Lung microvascular endothelial cell (primary cell): Measurements from ENCODE around the gene TUG1. TPM values are rescaled to one million over a fixed set of nuclear protein-coding genes. Genes with fewer than 3 reads are reported as not detected.

Experiments used
- DNase-seq, 2 donors: peaks; one replicate each; pipeline versions ENCODE4 v3.0.0 to v3.0.0-alpha.2; 2010; ENCODE audit warnings: low read depth in 2 of 2
- total RNA-seq: library from RNA; depleted of rRNA; stranded (reverse); fragments of >200 nt; gene quantifications from 2 replicates; pipeline ENCODE4 v1.2.1, GENCODE V29; 2014

The TUG1 gene
- total RNA-seq = 25.5 and 37.3 TPM in 2 replicates

DNA sequence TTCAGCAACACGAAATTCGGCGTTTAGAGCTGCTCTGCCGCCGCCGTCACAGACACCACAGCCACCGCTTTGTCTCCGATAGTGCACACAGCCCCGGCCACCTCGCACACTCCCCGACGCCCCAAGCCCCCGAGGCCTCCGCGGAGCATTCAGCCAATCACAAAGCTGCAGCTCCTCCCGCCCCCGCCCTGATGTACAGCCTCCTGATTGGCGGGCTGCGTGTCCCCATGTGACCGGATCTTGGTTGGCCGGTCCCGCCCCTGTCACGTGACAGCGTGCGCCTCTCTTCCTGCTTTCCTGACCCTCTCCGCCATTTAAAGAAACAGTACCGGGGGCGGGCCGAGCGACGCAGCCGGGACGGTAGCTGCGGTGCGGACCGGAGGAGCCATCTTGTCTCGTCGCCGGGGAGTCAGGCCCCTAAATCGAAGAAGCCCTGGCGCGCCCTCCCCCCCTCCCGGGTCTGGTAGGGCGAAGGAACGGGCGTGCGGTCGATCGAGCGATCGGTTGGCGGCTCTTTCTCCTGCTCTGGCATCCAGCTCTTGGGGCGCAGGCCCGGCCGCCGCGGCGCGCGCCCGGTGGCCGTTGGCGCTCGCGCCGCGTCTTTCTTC lies at the start of gene TUG1:
Gene TUG1, plus strand, starts transcription at position 342 of the 608 bp plus-strand sequence.
- DNase-seq = peak; percentile 99

DNA sequence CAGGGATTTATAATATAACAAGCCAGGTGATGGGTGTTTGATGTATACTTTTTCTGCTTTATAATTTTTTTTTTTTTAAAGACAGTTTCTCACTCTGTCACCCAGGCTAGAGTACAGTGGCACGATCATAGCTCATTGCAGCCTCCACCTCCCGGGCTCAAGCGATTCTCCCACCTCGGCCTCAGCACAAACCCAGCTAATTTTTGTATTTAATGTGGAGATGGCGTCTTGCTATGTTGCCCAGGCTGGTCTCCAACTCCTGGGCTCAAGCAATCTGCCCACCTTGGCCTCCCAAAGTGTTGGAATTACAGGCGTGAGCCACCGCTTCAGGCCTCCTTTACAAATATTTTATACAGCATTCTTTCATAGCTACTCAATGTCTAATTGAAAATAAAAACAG lies 49.1 kb upstream of the TUG1 start:
- DNase-seq = no peak

DNA sequence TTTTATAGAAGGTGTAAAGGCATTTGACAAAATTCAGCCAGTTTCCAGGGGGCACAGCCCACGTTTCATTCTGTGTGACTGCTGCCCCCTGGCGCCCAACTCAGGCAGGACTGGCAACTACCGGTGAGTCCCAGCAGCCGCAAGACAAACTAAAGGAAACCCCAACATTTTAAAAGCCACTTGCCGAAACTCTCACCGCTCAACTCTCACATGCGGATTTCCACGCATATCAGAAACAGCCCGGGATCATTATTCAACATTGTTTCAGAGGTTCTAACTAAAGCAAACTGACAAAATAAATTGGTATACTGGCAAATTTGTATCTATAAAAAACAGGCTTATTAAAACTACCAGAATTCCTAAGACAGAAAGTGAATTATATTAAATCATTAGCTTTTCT lies 48.7 kb upstream of the TUG1 start:
- peak; percentile 73 to 78 for DNase-seq

DNA sequence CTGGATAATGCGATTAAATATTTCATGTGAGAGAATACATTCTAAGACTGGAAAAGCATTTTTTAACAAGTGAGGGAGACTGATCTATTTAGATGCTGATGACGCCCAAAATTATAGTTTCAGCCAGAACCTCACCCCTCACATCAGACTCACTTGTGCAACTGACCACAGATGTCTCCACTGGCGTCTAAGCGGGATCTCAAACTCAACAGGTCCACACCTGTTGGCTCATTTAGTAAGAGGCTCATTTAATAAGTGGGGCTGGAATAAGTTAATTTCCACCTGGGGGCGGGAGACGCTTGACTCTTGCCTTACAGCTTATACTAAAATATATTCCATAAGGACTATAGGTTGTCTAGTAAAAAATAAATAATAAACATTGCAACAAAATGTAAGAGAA lies 48.0 kb upstream of the TUG1 start:
- DNase-seq = no peak

DNA sequence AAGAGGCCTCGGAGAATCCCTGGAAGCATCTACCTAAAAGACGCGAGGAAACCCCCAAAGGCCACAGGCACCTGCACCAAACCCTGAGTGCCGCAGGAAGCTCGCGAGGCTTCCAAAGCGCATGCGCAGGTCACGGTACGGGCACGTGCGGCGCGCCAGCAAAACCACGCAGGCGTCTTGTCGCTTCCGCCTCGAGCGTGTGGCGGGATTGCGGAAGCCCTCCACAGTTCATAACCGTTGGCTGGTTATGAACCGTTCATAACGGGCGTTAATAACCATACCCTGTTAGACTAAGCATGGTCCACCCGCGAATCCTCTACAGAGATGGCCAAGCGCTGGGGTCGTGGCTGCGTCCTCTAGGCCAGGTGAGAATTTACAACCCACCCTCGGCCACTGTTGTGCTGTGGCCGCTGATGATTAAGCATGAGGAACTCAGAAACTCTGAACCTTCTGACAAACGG lies 46.9 kb upstream of the TUG1 start:
- peak; percentile 60 to 74 for DNase-seq

DNA sequence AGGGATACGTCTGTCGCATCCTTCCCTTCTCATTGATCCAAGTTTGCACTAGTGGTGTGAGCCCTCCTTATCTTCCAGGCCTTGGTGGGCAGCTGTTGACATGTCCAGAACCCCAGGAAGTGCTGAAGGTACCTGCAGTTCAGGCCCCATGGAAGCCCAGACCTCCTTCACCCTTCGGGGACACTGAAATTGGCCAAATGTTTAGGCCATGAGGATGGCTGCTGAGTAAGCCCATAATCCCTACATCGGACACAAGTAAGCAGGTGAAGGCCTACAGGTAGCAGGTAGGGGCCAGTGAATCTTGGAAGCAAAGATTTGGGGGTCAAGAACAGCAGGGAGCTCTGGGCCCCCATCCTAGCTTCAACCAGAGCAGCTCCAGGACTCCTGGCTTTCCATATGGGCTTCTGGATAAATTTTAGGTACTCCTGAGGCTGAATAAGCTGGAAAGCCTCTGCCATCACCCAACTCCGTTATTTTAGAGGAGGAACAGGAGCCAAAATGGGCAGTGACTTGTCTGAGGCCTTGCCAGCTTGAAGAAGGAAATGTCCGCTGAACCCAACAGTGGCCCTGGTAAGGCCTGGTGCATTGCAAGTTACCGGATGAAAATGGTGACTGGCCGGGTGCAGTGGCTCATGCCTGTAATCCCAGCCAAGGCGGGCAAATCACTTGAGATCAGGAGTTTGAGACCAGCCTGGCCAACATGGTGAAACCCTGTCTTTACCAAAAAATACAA lies 45.7 kb upstream of the TUG1 start:
- no peak for DNase-seq

DNA sequence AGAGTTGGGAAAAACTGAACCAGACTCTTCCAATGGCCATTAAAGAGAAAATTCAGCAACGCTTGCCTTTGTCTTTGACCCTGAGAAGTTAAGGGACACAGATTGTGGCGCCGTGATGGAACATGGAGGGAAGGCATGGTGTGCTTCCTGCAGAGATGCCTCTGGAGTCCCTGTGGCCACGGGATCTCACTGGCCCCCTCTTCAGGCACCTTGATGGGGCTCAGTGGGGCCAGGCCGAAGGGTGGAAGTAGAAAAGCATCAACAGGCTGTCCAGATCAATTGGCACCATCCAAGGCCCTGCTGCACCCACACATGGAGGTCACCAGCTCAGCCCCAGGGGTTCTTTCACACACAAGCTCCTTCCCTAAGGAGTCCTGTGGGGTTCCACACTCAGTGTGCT lies 43.4 kb upstream of the TUG1 start:
- DNase-seq = no peak

DNA sequence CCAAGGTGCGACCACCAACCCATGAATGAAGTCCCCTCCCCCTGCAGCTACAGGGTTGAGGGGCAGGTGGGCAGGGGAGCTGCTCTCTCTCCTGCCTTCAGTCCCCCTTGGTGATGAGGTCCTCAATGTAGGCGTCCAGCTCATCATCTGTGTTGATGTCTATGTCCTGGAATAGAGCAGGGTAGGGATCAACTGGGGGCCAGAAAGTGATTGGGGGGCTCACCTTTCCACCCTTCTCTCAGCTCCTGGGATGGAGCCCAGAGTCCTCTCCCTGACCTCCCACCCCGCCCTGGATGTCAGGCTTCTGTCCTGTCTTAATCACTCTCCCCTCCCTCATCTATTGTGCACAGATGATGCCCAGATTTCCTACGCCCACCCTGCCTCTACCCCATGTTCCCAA lies 42.4 kb upstream of the TUG1 start:
- no peak for DNase-seq

DNA sequence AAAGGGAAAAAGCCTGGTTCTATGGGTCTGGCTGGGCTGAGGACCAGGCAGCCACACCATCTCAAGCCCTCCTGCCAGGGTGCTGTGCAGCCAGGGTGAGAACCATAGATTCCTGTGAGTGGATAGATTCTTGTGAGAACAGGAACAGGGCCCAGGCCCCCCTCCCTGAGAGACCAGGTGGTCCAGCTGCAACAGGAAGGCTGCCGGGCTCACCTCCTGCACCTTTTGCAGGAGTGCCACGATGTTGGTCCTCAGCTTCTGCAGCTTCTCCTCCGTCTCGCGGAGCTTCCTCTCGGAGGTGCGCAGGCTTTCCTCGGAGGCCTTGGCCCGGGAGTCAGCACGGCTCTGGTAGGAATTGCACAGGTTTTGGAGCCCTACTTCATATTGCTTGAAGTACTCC lies 41.3 kb upstream of the TUG1 start:
- DNase-seq = no peak

DNA sequence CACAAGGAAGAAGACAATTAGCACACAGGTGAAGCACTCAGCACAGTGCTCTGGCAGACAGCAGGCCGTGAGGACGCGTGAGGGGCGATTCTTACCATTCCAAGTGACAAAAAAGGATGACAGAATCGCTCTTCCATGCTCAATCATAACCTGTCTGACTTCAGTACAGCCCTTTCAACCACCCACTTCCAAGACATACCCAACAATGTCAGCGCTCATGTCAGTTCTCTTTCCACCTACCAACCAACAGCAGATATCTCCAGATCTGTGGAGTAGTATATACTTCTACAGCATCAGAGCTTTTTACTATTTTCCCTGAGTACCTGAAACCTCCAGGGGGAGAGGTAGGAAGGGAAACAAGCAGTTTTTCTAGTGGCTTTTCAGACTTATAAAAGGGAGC lies 40.7 kb upstream of the TUG1 start:
- no peak for DNase-seq

DNA sequence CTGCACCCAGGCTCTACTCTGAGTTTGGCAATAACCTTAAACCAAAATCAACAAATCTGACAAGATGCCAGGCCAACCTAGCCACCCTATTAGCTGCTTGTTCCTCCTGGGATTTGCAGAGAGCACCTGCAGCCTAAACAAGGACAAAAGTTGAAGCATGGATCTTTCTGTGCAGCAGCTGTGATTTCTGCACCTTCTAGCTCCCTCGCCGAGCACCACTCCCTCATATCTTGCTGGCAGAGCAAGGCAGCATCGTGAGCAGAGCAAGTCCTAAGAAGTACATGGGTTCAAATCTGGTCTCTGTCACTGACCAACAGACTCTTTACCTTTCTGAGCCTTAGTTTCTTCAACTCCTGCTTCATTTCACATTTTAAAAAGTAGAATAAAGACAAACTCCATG lies 38.8 kb upstream of the TUG1 start:
- DNase-seq = no peak

DNA sequence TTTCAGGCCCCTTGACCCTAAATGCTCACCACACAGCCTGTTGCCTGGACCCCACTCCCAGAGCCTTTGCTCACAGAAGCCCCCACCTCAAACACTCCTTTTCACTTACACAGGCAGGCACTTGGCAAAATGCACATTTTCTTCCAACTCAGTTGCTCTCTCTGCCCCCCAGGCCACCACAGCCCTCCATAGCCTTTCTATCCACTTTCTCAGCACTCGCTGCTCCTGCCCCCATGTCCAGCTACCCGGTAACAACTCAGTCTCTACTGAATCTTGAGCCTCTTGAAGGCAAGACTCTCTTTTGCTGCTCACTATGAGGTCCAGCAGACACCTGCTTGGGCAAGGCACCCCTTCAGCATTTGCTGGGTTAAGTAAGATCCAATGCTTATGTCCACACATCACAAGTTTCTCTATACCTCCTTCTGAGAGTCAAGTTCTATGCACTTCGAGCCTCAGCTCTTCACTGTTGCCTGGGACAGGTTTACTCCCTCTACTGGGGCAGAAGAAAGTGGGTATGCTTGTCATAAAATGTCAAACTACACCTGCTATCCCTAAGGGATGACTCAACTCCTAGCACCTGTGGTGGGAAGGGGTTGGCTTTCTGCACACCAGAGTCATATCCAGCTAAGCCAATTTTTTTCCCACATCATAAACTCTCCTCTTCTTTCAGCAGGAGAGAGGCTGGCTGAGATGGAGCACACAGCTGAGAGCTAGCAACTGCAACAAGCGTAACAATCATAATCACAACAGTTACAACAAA lies 37.3 kb upstream of the TUG1 start:
- no peak for DNase-seq

DNA sequence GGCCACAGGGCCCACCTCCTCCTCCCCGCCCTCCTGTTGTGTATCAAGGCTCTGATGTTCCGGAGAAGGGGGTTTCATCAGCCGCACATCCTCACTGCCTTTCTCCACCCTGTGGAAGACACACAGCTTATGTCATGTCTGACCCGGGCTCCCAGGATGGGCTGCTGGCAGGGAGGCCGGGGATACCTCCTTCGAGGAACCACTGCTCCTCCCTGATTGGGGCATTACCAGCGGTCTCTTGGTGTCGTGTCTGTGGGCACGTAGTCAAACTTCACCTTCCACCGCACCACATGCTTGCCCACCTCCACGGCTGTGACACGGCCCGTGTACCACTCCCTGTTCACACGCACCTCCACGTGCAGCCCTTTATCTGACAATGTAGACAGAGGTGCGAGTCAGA lies 36.4 kb upstream of the TUG1 start:
- no peak for DNase-seq

DNA sequence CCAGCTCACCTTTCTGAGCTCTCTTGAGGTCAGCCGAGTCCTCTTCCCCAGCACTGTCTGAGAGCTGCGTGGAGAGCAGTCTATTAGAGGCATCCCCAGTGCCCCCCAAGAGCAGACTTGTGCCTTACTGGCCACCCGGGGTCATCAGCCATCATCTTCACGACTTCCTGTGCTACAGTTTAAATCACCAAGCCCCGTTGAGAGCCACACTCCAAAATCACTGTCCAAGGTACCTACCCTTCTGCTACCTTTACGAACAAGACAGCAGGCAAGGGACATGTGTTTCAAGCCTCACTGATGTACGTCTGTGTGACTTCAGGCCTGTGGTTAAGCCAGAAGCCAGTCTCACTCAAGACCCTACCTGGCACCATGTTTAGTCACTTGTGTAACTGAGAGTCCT lies 35.6 kb upstream of the TUG1 start:
- DNase-seq = no peak

DNA sequence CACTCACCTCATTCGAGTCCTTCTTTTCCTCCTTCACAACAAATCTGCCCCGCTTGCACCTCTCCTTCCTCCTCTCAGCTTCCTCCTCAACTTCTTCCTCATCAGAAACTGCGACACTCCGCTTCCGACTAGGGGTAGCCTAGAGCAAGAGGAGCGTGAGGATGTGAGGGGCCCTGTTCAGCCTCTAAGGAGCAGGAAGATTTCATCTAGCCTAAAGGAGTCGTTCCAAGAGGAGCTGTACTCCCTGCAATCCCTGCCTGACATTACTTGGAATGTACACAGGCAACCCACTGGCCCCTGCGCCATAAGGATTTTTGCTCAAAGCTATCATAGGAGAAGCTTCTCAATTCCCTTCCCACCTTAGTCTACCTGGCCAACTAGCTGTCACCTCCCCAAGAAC lies 35.0 kb upstream of the TUG1 start:
- DNase-seq = no peak

DNA sequence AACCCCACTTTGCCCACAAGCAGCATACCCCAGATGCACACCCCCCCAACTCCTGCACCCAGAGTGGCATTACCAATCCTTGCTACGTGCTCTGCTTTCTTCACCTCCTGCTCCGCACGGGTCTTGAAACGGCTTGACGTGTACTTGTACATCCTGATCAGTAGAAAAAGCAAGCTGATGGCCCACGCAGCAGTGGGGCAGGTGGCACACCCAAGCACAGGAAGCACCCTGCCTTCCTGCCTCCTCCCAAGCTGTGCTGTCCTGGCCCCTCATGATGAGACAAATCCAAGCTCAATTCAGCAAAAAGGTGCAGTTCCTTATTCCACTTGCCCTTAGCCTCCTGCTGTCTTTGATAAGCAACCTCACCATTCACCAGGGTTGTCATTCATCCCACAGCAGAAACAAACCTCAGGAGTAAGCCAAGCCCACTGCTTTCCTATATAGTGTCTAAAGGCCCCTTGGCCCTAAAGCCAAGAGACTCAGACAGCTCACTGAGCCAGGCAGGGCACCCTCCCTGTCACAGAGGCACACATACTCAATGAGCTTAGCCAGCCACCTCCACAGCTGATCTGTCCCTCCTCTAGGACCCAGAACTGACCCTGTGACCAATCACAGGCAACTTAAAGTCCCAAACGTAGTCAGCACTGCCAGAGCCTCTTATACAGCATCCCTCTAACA lies 28.2 kb upstream of the TUG1 start:
- no peak for DNase-seq

DNA sequence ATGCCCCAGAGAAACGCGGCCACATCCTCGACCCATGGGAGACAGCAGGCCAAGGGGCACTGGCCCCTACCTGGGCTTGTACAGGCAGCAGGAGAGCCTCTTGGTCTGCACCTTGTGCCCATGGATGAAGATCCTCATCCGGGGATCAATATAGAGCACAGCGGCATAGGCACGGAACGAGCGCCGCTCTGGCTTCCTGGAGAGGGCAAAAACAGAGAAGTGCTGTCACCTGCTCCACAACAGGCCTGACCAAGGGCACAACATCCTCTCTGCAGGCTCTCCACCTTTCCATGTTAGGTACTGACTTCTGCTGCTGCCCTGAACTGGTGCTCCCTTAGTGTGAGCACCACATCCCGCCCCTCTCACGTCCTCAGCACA lies 27.7 kb upstream of the TUG1 start:
- DNase-seq = no peak

DNA sequence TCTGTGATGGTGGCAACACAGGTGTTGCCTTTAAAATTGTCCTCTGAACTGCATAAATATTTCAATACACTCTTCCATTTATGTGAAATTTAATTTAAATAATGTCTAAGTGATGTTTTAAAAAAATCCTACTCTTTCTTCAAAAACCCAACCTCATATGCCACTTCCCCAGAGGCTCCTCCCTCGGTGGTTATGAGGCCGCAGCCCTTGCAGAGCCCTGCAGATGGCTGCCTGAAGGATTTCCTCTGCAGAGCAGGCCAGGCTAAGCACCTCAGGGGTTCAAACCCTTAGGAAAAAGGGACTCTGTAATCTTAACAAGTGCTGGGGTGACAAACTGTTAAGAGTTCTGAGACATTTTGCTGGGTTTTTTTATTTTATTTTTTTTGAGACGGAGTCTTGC lies 25.7 kb upstream of the TUG1 start:
- no peak for DNase-seq

DNA sequence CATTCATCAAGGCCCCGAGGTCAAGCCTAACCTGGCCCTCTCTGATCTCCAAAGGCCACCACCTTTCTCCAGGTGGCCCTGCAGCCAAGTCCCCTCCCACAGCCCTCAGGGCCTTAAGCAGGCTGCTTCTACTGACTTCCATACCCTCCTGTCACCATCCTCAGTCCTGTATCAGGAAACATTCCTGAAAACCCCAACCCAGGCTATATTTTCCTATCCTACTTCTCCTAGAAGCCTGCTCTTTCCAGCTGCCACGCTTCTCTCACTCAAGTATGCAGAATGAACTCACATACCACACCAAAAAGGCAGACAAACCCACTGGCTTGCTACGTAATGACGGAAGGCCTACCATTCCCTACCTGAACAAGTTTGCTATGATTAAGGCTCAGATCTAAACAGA lies 24.1 kb upstream of the TUG1 start:
- no peak for DNase-seq

DNA sequence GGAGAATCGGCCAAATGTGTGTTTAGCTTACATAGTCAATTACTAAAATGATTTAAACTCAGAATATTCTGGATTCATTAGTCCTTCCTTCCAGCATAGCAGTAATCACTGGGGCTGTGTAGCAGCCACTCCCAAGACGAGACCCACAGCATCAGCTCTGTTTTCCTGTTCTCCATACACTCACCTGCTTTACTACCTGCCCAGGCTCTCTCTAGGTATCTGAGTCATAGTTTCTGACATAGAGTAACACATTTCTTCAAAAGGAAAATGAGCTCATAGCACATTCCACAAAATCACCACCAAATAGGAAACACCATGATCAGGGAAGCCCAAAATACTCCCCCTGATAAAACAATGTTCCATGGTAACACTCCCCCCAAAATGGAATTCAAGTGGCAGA lies 23.4 kb upstream of the TUG1 start:
- DNase-seq = no peak

DNA sequence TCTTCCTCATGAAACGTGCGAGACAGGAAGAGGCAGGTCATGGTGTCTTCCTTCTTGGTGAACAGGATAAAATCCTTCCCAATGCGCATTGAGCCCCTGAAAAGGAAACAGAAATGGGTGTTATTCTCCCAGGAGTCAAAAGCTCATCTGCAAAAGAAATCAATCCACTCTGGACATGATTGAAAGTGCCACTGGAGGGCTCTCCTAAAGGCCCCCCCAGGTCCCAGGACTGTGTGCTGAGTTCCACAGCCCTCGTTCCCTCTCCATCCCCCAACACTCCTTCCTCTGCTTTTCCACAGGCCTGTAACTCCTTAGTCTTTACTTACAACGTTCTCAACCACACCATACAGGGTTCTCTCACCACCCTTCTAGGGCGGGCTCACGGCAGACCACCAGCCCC lies 22.7 kb upstream of the TUG1 start:
- peak in 1 of 2 donors; percentile 36 for DNase-seq

DNA sequence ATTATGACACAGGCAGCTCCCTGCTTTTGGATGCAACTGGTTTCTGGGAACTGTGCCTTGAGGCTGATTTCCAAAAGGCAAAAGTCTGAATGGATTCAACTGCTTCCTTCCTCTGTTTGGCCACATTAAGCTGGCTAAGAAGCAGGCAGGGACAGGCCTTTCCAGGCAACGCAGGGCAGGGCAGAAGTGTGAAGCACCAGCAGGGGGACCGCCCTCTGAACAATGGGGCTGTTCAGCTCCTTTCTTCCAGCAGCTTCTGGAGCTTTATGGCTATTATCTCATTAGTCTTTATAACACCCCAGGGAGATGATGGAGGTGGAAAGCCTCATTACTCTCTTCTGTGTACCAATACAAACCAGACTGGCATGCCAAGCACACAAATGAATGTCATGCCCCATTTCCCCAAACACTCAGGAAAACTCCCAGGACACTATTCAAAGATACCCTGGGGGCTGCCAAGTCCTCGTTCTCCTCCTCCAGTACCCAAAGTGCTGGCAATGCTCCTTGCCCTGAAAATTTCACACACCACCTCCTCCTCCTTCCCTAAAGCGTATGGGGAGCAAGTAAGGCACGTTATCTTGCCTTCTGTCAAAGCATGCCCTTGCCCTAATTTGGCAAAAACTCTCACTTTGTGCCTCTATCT lies 21.8 kb upstream of the TUG1 start:
- peak; percentile 23 to 36 for DNase-seq
